GM19238 (cell line): ENCODE measurements around the gene PTGES2.
"Not testable (repeated sequence)": the region's sequence is repeated elsewhere in the genome, so short reads cannot be mapped to it uniquely, and the experiment has no call there.

Experiments used
- DNase-seq: peaks from one replicate; pipeline ENCODE4 v3.0.0; 2011; ENCODE audit warnings: low spot score; ENCODE audit not compliant: insufficient read length

PTGES2 gene

DNA sequence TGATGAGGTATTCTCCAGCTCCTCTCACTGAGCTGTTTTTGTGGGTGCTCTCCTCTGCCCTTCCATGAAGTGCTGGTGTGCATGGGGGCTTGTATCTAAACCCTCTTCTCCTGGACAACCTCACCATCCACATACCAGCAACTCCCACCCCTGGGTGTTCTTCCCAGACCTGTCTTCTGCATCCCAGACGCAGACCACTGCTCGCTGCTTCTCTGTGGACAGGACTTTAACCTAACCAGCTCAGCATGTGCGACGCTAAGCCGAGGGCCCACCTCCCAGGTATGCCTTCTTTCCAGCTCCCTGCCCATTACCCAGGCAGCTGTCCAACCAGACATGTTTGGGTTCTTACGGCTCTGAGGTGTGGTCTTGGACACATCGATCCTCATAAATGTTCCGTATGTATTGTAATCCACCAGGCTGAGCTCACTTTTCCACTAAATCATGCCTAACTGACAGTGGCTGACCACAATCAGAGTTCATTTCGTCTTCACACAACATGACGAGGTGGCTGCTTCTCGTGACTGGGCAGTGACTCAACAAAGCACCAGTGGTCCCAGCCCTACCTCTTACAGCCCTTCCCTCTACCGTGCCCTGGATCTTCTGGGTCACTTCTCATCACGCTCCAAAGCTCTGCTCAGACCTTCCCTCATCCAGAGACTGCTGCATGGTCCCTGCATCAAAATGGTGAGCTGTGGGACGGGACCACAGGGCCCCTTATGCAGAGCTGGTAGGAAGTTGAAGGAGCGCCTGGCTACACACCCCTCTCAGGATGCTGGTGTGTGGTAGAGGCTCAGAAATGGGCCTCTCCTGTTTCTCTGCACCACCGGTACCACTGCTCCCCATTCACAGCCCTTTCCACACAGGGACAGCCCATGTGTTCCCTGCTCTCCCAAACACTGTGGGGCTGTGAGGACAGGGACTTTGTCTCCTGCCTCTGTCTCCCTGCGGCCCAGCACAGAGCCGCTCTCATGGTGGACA is 9.6 kb upstream of the PTGES2 start:
- DNase-seq: no peak

DNA sequence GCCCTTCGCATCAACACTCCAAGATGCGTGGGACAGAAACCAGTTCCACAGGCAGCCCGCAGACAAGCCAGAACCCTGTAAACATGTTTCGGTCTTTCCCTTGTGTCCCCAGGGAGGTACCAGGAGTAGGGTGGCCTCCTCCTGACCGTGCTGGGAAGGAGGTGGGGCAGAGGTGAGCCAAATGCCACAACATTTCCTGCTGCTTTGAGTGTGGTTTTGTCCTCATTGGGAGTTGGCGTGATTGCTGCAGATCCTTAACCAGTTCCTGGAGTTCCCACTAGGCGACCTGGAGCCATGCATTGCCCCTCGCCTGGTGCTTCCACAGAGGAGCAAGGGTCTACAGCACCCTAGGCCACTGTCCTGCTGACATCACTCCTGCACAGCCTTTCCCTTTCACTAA is 8.0 kb upstream of the PTGES2 start:
- DNase-seq: not testable (repeated sequence)

DNA sequence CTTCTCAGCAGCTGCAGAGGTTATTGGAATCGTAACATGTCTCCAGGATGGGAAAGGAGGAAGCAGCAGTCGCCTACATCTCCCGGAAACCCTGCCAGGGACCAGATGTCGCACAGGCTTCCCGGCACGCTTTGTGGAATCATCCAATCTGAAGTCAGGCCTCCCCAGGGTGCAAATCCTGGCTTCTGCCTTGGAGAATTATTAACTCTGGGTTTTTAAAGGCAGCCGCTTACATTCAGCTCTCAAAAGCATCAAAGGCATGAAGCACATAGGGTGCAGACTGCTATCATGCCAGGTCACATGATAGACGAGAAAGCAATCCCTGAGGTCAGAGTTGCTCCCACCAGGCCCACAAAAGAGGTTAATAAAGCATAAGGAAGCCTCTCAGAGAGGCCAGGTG is 4.6 kb upstream of the PTGES2 start:
- DNase-seq: not testable (repeated sequence)

DNA sequence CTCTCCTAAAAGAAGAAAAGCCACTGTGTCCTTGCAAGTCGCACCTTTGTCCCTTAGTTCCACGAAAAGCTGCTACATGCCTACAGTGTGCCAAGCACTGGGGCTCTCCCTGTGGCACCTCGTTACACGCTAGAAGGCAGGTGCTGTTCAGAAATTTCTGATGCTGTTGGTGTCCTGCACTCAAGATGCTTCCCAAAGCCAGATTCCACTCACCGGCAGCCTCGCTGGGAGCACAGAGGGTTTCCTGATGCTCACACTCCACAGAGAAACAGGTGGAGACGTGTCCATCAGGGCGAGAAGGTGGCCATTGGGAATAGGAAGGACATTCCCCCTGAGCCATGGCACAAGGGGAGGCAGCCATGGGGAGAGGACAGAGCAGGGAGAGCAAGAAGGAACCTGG is 3.8 kb upstream of the PTGES2 start:
- not testable (repeated sequence) for DNase-seq

DNA sequence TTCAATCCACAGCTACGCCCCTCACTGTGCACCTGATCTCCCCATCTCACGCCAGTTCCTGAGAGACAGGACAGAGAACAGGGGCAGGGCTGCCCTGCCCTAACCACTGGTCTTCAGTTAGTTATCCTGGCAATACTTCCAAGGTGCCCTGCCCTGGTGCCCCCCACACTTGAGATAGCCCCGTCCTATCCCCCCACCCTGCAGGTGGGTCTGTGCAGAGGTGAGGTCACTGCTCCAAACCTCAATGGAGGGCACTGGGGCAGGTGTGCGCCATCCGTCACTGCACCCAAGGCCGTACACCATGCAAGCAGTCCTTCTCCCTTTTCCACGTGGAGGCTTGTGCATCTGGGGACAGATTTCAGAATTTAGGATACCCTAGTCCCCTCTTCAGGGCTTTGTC is 3.1 kb upstream of the PTGES2 start:
- DNase-seq: not testable (repeated sequence)

DNA sequence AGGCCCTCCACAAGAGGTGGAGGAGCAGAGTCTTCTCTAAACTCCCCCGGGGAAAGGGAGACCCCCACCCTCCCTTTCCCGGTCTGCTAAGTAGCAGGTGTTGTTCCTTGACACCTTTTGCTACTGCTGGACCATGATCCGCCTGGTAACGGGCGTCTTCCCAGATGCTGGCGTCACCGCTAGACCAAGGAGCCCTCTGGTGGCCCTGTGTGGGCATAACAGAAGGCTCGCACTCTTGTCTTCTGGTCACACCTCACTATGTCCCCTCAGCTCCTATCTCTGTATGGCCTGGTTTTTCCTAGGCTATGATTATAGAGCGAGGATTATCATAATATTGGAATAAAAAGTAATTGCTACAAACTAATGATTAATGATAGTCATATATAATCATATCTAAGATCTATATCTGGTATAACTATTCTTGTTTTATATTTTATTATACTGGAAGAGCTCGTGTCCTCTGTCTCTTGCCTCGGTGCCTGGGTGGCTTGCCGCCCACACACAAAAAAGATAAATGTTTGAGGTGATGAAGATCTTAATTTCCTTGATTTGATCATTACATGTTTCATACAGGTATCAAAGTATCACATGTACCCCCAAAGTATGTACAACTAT is 2.6 kb upstream of the PTGES2 start:
- DNase-seq: not testable (repeated sequence)

DNA sequence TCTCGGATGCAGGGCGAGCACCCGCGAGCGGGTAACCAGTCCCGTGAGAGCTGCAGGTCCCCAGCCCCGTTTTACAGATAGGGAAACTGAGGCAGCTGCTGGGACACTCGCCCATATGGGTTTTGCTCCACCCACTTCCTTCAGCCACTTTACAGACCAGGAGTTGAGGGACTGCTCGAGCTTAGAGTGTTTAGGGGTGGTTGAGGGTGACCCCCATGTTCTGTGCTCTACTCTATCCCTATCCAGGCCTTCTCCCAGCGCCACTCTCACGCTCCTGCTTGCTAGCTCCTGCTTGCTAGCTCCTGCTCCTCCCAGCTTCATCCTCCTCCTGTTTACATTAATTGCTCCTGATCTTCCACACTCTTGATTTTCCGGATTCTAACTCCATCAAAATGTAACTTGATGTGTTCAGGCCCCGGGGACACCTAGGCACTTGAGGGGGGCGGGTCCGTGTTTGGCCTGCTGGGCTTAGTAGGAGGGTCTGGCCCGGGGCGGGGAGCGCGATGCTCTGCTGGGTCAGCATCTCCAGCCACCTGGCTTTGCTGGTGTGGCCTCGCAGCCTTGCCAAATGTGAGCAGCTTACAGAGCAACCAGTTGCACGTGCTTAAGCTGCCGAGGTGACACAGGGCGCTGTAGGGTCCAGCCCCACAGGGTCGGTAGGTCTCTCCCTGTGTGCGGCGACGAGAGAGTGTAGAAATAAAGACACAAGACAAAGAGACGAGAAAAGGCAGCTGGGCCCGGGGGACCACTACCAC is 1.5 kb upstream of the PTGES2 start:
- no peak for DNase-seq

DNA sequence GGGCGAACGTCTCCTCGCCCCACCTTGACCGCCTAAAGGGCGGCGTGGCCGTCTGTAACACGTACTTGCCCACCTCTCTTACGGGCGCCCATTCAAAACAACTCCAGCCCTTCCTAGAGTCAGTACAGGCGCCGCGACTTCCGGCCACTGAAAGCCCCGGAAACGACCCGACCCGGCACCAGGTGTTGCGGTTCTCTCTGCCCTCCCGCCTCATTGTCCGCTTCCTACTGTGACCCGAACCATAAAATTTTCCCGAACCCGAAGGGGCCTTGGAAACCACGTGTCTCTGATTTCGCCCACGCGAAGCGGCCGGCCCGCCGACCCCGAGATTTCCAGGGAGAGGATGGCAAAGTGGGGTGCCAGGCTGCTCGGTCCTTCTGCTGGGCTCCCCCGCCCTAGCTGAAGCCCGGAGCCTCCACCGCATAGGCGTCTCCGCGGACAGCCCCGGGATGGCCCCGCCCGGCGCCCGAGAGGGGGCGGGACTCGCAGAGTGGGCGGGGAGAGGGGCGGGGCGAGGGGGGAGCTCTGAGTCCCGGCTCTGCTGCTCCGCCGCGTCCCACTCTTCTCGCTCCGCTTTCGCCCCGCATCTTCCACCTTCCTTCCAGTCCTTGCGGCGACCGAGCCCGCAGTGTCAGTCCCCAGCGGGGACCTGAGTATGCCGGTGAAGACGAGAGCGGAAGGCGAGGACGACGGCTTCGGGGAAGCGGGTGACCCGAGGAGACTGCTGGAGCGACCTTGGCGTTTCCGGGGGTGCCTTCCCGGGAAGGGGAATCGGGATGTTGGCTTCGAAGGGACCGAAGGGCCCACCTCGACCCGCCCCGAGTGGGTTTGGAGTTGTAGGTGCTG is 684 bp upstream of the PTGES2 start:
- peak; percentile 71 for DNase-seq

DNA sequence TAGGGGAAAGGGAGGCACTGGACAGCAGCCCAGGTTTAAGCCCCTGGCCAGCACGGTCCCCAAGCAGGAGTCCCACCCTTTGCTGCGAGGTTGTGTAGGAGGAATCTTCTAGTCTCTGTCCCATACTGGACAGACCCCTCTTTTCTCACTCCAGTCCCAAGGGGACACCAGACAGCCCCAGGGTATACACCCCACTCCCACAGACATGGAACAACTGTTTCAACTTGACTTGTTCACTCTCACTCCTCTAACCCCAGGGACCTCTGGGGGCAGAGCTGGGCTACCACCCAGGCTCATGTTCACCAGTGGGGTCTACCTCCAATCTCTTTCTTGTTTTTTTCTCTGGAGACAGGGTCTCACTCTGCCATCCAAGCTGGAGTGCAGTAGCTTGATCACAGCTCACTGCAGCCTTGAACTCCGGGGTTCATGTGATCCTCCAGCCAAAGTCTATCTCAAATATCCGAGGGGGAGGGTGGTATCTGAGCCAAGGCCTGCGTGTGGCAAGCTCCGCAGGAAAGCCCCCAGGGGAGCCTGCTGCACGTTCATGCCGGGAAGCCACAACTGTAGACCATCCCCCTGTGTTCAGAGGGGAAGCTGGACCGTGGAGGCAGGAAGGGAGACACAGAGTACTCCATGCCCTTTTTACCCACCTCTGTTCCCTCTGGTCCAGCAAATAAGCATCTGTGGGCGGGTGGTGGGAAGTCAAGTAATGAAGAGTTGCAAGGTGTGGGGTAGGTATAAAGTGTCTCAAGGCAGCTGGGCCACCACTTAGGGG is 1.8 kb downstream of the PTGES2 start:
- DNase-seq: no peak

DNA sequence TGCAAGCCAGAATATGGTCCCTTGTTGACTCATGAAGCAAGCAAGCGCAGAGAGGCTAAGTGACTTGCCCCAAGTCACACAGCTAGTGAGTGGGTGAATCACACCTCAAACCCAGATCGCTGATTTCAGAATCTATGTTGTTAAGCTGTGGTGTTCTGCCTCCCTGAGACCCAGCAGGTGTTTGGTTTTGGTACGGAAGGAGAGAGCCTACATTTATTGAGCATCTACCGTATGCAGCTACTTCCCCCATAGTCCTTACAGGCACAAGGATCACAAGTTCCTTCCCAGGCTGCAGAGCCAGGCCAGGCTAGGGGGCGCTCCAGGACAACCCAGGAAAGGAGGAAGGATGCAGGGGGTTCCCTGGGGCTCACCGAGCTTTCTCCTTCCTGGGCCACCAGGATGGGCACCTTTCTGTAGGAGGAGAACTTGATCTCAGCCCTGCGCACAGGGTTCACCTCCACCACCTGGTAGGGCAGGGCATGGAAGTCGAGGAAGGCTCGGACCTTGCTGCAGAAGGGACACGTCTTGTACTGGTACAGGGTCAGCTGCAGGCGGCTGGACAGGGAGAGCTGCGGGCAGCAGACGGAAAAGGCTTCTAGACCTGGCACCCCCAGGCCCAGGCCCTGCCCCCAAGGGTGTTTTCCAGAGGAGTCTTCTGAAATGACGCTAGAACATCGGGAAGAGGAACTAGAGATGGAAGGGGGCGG is 2.5 kb downstream of the PTGES2 start:
- no peak for DNase-seq

DNA sequence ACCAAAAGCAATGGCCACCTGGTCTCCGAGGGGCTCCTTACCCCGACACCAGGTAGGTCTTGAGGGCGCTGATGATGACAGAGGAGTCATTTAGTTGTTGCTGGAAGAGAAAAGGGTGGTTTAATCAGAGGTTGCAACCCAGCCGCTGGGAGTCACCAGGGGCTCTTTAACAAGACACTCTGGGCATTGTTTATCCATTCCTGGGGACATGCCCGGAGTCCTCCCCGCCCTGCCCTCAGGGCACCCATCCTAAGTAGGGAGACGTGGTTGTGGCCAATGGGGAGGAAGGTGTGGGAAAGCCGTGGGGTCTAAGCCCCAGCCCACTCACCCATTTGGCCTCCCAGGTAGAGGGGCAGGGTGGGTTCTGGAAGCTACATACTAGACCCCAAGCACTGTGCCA is 3.1 kb downstream of the PTGES2 start:
- no peak for DNase-seq

DNA sequence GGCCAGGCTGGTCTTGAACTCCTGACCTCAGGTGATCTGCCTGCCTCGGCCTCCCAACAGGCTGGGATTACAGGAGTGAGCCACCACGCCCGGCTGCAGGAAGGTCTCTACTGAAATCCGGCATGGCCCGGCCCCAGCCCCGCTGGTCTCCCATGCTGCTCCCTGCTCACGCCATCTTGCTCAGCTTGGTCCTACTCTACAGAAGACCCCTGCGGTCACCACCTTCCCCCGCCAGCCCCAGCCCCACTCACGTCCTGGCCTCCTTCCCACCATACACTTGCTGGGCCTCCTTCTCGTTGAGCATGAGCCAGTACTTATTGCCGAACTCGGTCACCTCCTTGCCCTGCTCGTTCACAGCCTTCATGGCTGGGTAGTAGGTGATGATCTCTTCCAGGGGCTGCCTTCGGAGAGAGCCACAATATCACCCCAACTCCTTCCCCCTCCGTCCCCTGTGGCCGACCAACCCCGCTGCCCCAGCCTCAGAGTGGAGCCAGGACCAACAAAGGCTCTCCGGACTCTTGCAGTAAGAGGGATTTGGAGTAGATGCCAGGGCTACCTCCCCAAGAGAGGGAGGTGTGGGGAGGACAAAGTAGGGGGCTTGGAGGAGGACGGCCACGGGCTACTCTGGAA is 4.0 kb downstream of the PTGES2 start:
- no peak for DNase-seq

DNA sequence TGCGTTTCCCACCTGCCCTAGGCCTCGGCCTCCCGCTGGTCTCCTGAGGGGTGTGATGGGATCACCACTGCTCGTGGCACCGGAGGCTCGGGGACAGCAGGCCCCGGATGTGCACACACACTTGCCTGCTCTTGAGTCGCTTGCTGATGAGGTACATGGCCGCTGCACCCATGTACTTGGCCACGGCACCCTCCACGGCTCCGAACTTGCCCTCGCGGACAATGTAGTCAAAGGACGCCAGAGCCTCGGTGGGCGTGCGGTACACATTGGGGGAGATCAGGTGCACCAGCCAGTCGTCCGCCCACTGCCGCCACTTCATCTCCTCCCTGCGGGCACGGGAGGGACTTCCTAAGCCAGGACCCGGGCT is 4.7 kb downstream of the PTGES2 start:
- no peak for DNase-seq

DNA sequence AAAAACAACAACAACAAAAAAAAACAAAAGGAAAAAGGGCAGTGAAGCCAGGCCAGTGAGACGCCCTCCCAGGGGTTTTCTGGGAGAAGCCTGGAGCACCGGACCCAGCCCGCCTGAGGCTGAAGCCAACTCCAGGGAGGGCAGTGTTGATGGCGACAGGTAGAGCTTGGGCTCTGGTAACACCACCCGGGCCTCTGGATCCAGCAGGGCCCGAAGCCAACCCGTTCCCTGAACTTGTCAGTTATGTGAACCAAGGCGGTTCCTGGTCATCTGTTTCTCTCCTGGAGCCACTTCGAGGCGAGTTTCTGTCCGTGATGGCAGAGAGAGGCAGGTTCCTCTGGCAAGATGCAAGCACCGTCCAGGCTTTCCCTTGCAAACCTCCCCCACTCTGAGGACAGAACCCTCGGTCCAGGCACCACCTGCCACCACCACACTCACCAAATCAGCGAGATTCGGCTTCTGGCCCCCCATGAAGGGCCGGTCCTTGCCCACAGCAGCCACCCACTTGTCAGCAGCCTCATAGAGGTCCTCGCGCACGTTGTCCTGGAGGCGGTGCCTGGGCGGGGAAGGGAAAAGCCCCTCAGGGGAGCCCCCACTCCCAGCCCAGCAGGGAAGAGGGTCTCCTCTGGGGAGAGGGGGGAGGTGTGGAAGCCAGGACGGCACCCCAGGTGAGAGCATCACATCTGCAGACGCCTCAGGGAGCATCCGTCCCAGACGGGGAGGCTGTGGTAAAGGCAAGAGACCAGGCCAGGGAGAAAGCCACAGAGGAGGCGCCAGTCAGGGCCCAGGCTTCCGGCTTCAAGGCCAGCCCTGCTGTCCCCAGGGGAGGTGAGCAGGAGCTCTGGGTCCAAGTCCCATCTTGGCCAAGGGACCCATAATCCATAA is 5.4 kb downstream of the PTGES2 start:
- no peak for DNase-seq

DNA sequence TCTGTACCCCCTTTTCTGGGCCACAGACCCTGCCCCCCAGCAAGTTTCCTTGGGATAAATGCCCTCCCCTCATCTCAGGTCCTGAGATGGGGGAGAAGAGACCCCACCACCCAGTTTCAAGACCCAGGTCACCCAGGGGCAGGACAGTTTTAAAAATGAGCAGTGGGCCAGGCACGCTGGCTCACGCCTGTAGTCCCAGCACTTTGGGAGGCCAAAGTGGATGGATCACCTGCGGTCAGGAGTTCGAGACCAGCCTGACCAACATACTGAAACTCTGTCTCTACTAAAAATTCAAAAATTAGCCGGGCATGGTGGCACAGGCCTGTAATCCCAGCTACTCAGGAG is 6.1 kb downstream of the PTGES2 start:
- no peak for DNase-seq

DNA sequence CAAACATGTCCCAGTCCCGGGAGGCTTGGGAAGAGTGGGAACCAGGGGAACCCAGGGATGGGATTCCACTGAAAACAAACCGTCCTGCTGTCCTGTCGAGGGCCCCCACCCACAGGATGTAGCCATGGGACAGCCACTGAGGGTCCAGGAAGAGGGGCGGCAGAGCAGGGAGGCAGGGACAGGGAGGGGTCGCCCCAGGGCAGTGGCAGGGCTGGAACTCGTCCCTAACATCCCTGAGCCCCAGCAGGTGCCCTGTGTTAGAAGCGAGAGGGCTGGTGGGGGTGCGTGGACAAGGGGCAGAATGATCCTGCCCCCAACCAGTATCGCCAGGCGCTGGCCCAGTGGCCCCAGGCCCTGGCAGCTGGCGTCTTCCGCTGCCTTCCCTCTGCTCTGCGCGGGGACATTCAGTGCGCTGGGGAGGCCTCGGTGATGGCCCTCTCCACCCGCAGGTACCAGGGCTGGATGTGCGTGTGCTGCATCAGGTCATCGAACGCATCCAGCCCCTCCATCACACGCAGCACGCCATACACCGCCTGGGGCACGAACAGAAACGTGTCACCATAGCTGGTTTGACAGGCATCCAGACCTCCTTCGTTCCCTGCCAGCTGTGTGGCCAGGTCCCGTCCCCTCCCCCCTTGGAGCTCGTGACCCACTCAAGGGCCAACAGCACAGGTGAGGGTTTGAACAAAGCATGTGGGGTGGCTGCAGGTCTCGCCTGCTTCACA is 6.6 kb downstream of the PTGES2 start:
- no peak for DNase-seq

DNA sequence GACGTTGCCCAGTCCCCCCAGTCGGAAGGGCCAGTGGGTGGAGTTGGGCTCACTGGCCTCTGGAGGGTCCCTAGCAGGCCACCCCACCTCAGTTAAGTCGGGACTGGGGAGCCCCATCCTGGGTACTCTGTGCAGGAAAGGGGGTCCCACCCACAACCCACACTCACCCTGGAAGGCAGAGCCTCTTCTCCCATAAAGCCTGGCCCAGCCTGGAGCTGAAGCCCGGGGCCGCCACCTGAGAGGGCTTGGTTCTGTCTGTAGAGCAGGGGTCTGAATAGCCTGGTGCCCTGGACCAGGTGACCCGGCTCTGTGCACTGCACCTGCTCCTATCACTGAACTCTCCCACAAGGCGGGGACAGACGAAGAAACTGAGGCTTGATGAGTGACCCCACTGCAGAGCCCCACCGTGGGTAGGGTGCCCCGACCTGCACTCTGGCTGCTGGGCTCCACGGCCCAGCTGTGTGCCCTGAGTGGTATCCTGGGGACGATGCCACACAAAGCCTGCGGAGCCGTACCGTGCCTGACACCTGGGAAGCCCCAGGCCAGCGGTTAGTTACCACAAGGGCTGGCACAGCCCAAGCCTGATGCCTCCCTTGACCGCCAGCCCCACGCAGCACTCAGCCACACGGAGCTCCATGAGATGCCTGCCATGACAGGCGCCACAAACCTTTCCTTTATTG is 7.3 kb downstream of the PTGES2 start:
- no peak for DNase-seq
